ENCODE measurements around the gene SLC12A1.

DNA sequence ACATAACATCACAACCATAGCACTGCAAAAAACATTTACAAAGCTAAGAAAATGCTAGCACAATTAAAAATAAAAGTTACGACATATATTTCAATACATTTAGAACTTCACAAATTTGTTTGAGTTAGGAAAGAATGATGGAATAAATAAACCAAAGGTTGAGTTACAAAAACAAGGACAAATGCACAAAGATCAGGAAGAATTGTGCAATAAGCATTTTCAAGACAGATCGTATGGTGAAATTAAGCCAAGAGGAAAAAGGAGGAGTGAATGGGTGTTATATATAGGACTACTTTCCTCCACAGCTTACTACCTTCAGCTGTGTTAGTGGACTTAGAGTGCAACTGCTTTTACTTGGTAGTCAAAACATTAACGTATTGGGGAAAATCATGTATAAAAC lies 20.6 kb upstream of the SLC12A1 start:
- no peak for TF ChIP-seq POLR2A (IDR thresholded peaks at IDR 0.05)
- TF ChIP-seq, protein P1, sequence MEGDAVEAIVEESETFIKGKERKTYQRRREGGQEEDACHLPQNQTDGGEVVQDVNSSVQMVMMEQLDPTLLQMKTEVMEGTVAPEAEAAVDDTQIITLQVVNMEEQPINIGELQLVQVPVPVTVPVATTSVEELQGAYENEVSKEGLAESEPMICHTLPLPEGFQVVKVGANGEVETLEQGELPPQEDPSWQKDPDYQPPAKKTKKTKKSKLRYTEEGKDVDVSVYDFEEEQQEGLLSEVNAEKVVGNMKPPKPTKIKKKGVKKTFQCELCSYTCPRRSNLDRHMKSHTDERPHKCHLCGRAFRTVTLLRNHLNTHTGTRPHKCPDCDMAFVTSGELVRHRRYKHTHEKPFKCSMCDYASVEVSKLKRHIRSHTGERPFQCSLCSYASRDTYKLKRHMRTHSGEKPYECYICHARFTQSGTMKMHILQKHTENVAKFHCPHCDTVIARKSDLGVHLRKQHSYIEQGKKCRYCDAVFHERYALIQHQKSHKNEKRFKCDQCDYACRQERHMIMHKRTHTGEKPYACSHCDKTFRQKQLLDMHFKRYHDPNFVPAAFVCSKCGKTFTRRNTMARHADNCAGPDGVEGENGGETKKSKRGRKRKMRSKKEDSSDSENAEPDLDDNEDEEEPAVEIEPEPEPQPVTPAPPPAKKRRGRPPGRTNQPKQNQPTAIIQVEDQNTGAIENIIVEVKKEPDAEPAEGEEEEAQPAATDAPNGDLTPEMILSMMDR (IDR thresholded peaks at IDR 0.05), result no peak

All from heart left ventricle (tissue), 13 donors.